PC-9 (cell line): ENCODE results near the gene FLNB. TPM values are rescaled to one million over a fixed set of nuclear protein-coding genes. Genes with fewer than 3 reads are reported as not detected.

Experiments used
- BruUV-seq: library from RNA; stranded (reverse); fragments of 400-500 nt; replicated peaks from 2 replicates; lab custom pipeline; 2021; lab: Mats Ljungman, UMichigan
- CTCF ChIA-PET: fragments of 300-600 bp; sonication (Branson Sonifier 250); formaldehyde crosslinking; loops from one replicate; lab custom pipeline; 2022; ENCODE audit warnings: antibody characterized with exemption; lab: Charles Lee
- POLR2A ChIA-PET: fragments of 300-600 bp; sonication (Branson Sonifier 250); formaldehyde crosslinking; loops from one replicate; lab custom pipeline; 2022; ENCODE audit warnings: antibody characterized with exemption; ENCODE audit not compliant: unreplicated experiment; lab: Charles Lee
- DNase-seq, 2 experiments: peaks; one replicate each; pipeline versions ENCODE4 v3.0.0 to v3.0.0-alpha.2; 2015 to 2022; ENCODE audit warnings: mixed read lengths in 1 of 2
- H2AFZ ChIP-seq: fragments of 200-600 bp; sonication (generic); 2 replicates; pipeline ENCODE4 v1.8.1; 2017; ENCODE audit warnings: antibody characterized with exemption
- H3F3A ChIP-seq: fragments of 200-600 bp; sonication (generic); 2 replicates; pipeline ENCODE4 v1.8.1; 2017; ENCODE audit warnings: antibody characterized with exemption, mild to moderate bottlenecking, low read depth; ENCODE audit not compliant: insufficient read depth
- H3K27ac ChIP-seq: fragments of 200-600 bp; sonication (generic); 2 replicates; pipeline ENCODE4 v1.6.1; 2016; ENCODE audit warnings: mixed run types
- H3K27me3 ChIP-seq: fragments of 200-600 bp; sonication (generic); 2 replicates; pipeline ENCODE4 v1.6.1; 2016; ENCODE audit warnings: low read depth, mixed run types; ENCODE audit not compliant: insufficient read depth
- H3K36me3 ChIP-seq: fragments of 200-600 bp; sonication (generic); 2 replicates; pipeline ENCODE4 v1.6.1; 2016; ENCODE audit warnings: low read depth, mixed run types
- H3K4me1 ChIP-seq: fragments of 200-600 bp; sonication (generic); replicated peaks from 2 replicates; pipeline ENCODE4 v1.6.1; 2016; ENCODE audit warnings: mixed run types; ENCODE audit not compliant: insufficient read depth
- H3K4me2 ChIP-seq: fragments of 200-600 bp; sonication (generic); 2 replicates; pipeline ENCODE4 v1.6.1; 2017; ENCODE audit warnings: mixed run types
- H3K4me3 ChIP-seq: fragments of 200-600 bp; sonication (generic); 2 replicates; pipeline ENCODE4 v1.6.1; 2016; ENCODE audit warnings: mixed run types
- H3K79me2 ChIP-seq: fragments of 200-600 bp; sonication (generic); 2 replicates; pipeline ENCODE4 v1.6.1; 2017; ENCODE audit warnings: low read depth, mixed run types
- H3K9me2 ChIP-seq: fragments of 200-600 bp; sonication (generic); 2 replicates; pipeline ENCODE4 v1.8.1; 2017; ENCODE audit warnings: mild to moderate bottlenecking; ENCODE audit not compliant: insufficient read depth
- H3K9me3 ChIP-seq: fragments of 200-600 bp; sonication (generic); 2 replicates; pipeline ENCODE4 v1.8.1; 2016; ENCODE audit warnings: low read depth; ENCODE audit not compliant: insufficient read depth
- H4K20me1 ChIP-seq: fragments of 200-600 bp; sonication (generic); 2 replicates; pipeline ENCODE4 v1.8.1; 2017; ENCODE audit not compliant: insufficient read depth
- EZH2 ChIP-seq: fragments of 200-600 bp; sonication (generic); IDR thresholded peaks from 2 replicates; pipeline ENCODE4 v1.8.0; 2017; ENCODE audit warnings: antibody characterized with exemption, low read depth
- intact Hi-C: fragments of 100-400 bp; cut with micrococcal nuclease; formaldehyde crosslinking; loops from one replicate; pipeline ENCODE4 v1.10.0; 2022; ENCODE audit not compliant: unreplicated experiment
- total RNA-seq: library from RNA; stranded (reverse); gene quantifications from 2 replicates; pipeline ENCODE4 v1.2.3, GENCODE V29; 2021
- TF ChIP-seq, protein P1 (sequence below): fragments of 200-600 bp; sonication (generic); conservative IDR thresholded peaks from 2 replicates; pipeline ENCODE4 v1.6.1; 2017; ENCODE audit warnings: mixed run types, antibody characterized with exemption, mild to moderate bottlenecking, moderate library complexity

Gene FLNB
- total RNA-seq, 1 experiment from 2014 or later = 349 TPM

DNA sequence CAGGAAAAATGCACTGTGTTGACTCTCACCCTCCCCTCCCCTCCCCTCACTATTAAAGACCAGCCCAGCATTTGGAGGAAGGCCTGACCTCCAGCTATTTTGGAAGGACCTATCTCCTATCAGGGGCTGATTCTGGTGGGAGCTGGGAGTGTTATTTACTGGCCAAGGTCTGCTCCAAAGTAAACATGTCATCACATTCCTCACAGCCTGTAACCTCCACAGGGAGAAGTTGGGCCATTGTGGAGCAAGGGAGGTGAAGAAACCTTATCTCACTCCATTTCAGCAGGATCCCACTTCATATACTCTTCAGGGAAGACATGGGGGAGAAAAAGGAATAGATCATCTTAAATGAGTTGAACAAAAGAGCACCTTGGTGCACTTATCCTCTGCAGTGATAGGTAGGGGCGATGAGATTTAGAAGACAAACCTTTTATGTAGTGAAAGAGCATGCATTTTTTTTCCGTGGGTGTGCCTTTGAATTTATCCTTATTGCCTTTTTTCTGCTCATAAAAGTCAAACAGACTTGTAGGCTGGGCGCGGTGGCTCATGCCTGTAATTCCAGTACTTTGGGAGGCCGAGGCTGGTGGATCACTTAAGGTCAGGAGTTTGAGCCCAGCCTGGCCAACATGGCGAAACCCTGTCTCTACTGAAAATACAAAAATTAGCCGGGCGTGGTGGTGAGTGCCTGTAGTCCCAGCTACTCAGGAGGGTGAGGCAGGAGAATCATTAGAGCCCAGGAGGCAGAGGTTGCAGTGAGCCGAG lies 15.6 kb upstream of the FLNB start:
- Histone ChIP-seq H3K9me3 (no peaks in the 10 kb centered on the region), H3K36me3 (no peaks in the 10 kb centered on the region), H4K20me1 (no peaks in the 10 kb centered on the region), H3K4me3 (no peak overlapping the region), H3K79me2 (no peaks in the 10 kb centered on the region), H2AFZ (no peak overlapping the region), H3F3A (peaks cover 7% of the 10 kb centered on the region), H3K27me3 (no peaks in the 10 kb centered on the region), H3K9me2 (no peaks in the 10 kb centered on the region), H3K4me1 (peaks cover 25% of the 10 kb centered on the region), H3K27ac (no peak overlapping the region), H3K4me2 (no peak overlapping the region)
- ChIA-PET CTCF (interaction anchor here (0.6 to 0.7 kb wide), 2 partner anchors 56 to 71 kb away, joined by 4 to 9 read pairs; no protein-coding TSS in a partner anchor), POLR2A (interaction anchor here (0.6 kb wide), 1 partner anchor 8 kb away, joined by 4 read pairs; no protein-coding TSS in a partner anchor)
- intact Hi-C loops = no loop called here
- BruUV-seq = no TSS peak
- TF ChIP-seq EZH2 = no peak
- TF ChIP-seq, protein P1, sequence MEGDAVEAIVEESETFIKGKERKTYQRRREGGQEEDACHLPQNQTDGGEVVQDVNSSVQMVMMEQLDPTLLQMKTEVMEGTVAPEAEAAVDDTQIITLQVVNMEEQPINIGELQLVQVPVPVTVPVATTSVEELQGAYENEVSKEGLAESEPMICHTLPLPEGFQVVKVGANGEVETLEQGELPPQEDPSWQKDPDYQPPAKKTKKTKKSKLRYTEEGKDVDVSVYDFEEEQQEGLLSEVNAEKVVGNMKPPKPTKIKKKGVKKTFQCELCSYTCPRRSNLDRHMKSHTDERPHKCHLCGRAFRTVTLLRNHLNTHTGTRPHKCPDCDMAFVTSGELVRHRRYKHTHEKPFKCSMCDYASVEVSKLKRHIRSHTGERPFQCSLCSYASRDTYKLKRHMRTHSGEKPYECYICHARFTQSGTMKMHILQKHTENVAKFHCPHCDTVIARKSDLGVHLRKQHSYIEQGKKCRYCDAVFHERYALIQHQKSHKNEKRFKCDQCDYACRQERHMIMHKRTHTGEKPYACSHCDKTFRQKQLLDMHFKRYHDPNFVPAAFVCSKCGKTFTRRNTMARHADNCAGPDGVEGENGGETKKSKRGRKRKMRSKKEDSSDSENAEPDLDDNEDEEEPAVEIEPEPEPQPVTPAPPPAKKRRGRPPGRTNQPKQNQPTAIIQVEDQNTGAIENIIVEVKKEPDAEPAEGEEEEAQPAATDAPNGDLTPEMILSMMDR = no peak
- DNase-seq = no peak

DNA sequence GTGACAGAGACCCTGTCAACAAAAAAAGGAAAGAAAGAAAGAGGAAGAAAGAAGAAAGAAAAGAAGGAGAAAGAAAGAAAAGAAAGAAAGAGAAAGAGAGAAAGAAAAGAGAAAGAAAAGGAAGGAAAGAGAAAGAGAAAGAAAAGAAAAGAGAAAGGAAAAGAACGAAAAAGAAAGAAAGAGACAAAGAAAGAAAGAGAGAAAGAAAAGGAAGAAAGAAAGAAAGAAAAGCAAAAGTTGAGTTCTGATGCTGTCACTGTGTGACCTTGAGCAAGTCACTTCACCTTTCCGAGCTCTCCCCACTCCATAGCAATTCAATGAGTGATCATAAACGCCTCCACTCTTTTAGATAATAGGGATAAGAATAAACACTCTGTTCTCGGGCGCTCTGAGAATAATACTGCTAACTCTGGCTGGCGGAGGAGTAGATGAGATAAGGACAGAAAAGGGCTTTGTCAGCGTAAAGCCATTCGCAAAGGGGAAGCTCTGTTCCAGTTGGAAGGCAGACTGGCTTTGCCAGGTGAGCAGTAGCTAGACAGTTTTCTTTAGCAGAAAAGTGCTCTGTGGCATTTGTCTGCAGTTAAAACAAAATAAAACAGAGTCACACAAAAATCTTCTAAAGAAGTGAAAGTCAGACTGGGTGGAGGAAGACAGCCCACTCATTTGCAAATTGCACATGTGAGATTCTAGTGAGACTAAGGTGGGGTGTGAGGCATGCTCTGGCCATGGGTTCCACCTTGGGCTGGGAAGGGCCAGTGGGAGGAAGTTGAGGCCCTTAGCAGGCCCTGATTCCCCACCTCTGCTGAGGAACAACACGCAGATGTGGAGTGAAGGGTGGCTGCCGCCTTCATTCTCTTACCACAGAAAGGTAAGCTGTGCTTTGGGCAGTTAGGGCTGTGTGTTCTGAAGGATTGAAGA lies 9.6 kb upstream of the FLNB start:
- Histone ChIP-seq H3K27ac (peak overlapping the region; percentile 93), H3K27me3 (no peaks in the 10 kb centered on the region), H3K36me3 (no peaks in the 10 kb centered on the region), H2AFZ (no peak overlapping the region), H3F3A (peaks cover 36% of the 10 kb centered on the region), H3K4me3 (no peak overlapping the region), H3K79me2 (no peaks in the 10 kb centered on the region), H4K20me1 (no peaks in the 10 kb centered on the region), H3K9me3 (no peaks in the 10 kb centered on the region), H3K4me1 (peaks cover 46% of the 10 kb centered on the region), H3K4me2 (peak overlapping the region; percentile 69), H3K9me2 (no peaks in the 10 kb centered on the region)
- no peak for TF ChIP-seq EZH2
- TF ChIP-seq, protein P1 = no peak
- no TSS peak for BruUV-seq
- DNase-seq = peak in 1 of 2 experiments; percentile 33
- POLR2A ChIA-PET = interaction anchor here (0.5 to 1.2 kb wide), 9 partner anchors 9 to 586 kb away, joined by 3 to 14 read pairs (median 4); no protein-coding TSS in a partner anchor
- intact Hi-C loops = loop anchor here (1.0 kb wide), 1 partner anchor 20 kb away; no protein-coding TSS in a partner anchor
- CTCF ChIA-PET = no interaction called here
